Lower leg skin (tissue), 4 donors: ENCODE data around the gene LYZL4. TPM values are rescaled to one million over a fixed set of nuclear protein-coding genes. Genes with fewer than 3 reads are reported as not detected.

Source experiments
- DNase-seq, 2 donors: peaks; one replicate each; pipeline ENCODE4 v3.0.0-alpha.2; 2019; ENCODE audit warnings: low spot score in 2 of 2
- H3K4me3 ChIP-seq: fragments of 200-600 bp; sonication (generic); 2 replicates; pipeline ENCODE4 v1.5.1; 2017; ENCODE audit warnings: mild to moderate bottlenecking, low read depth; ENCODE audit not compliant: poor library complexity, severe bottlenecking
- CTCF ChIP-seq, 3 donors: fragments of 450-650 bp; IDR thresholded peaks; one replicate each; pipeline ENCODE4 v1.5.1; 2016; ENCODE audit warnings: antibody characterized with exemption in 3 of 3, mild to moderate bottlenecking in 3 of 3, moderate library complexity in 2 of 3
- POLR2A ChIP-seq, 2 donors: fragments of 450-650 bp; IDR thresholded peaks; one replicate each; pipeline ENCODE4 v1.6.1; 2016 to 2017; ENCODE audit warnings: antibody characterized with exemption in 2 of 2, mild to moderate bottlenecking in 1 of 2, moderate library complexity in 1 of 2
- WGBS, 2 donors: methylation state at CpG; one replicate each; pipeline ENCODE4 v1.1.5; 2018; 5-methylcytosine and 5-hydroxymethylcytosine counted together
- intact Hi-C: fragments of 100-400 bp; cut with DNase I; formaldehyde crosslinking; loops from one replicate; pipeline ENCODE4 v1.15.0; 2023; ENCODE audit warnings: low total_unique reads
- total RNA-seq, 4 donors: library from RNA; depleted of rRNA; stranded (reverse); fragments of >200 nt; gene quantifications; one replicate each; pipeline ENCODE4 v1.1.0, GENCODE V29; 2016

LYZL4 gene
- total RNA-seq, 4 donors from 2014 or later = not detected

- 87 to 89% methylated on average over 7 of the region's 7 CpGs for WGBS, 2 donors
- no peak for DNase-seq
- intact Hi-C loops = no loop called here
- no peak overlapping the region for H3K4me3 ChIP-seq
- TF ChIP-seq CTCF (IDR thresholded peaks at IDR 0.05) (no peak), POLR2A (IDR thresholded peaks at IDR 0.05) (no peak)
These were observed 15.5 kb upstream of the LYZL4 start for GRCh38 chr3:42425736-42426407.

- TF ChIP-seq POLR2A (IDR thresholded peaks at IDR 0.05) (no peak), CTCF (IDR thresholded peaks at IDR 0.05) (no peak)
- 68 to 74% methylated on average over 3 of the region's 3 CpGs for WGBS, 2 donors
- intact Hi-C loops = no loop called here
- no peak for DNase-seq
- no peak overlapping the region for H3K4me3 ChIP-seq
These were observed 14.5 kb upstream of the LYZL4 start for GRCh38 chr3:42424911-42425310.

- intact Hi-C loops = no loop called here
- TF ChIP-seq POLR2A (IDR thresholded peaks at IDR 0.05) = no peak
- TF ChIP-seq CTCF (IDR thresholded peaks at IDR 0.05) = no peak
- WGBS, 2 donors = 92 to 93% methylated on average over 20 of the region's 20 CpGs
- no peak for DNase-seq
- H3K4me3 ChIP-seq = no peak overlapping the region
These were observed 11.7 kb upstream of the LYZL4 start for GRCh38 chr3:42421818-42422796.

GRCh38 chr3:42419563-42419962, 9.2 kb upstream of the LYZL4 start:
- WGBS, 2 donors = 76 to 83% methylated on average over 1 of the region's 1 CpG
- intact Hi-C loops = no loop called here
- no peak for TF ChIP-seq CTCF (IDR thresholded peaks at IDR 0.05)
- peak in 1 of 2 donors; percentile 45 for DNase-seq
- no peak overlapping the region for H3K4me3 ChIP-seq

GRCh38 chr3:42412526-42413155, 2.2 kb upstream of the LYZL4 start:
- no peak overlapping the region for H3K4me3 ChIP-seq
- DNase-seq = peak in 1 of 2 donors; percentile 25
- TF ChIP-seq POLR2A (IDR thresholded peaks at IDR 0.05) (no peak), CTCF (IDR thresholded peaks at IDR 0.05) (no peak)
- 91 to 96% methylated on average over 6 of the region's 6 CpGs for WGBS, 2 donors
- intact Hi-C loops = no loop called here
